A549 (cell line): Measurements from ENCODE around the gene GPSM3. TPM values are rescaled to one million over a fixed set of nuclear protein-coding genes. Genes with fewer than 3 reads are reported as not detected.
A peak's percentile ranks its signal among the peaks of the same experiment; 100 is the strongest.
"Not testable (repeated sequence)": the region's sequence is repeated elsewhere in the genome, so short reads cannot be mapped to it uniquely, and the experiment has no call there.

ENCODE experiments used
- ATAC-seq, 2 experiments: fragments of 200-7000 bp in 1 of 2; fragments of >200 bp in 1 of 2; cut with Nextera tagmentation in 1 of 2; cut with Tn5 transposase in 1 of 2; 3 replicates each; pipeline versions ENCODE4 v1.8.0 to v1.9.1; 2018 to 2020; ENCODE audit warnings: mild to moderate bottlenecking in 1 of 2, moderate library complexity in 1 of 2
- CTCF ChIA-PET: fragments of 300-600 bp; sonication (Branson Sonifier 250); formaldehyde crosslinking; extraction: SDS; loops from one replicate; lab custom pipeline; 2021; ENCODE audit warnings: antibody characterized with exemption, inconsistent platforms; lab: Yijun Ruan, JAX
- POLR2A ChIA-PET: fragments of 350-600 bp; formaldehyde crosslinking; extraction: SDS; loops from one replicate; lab custom pipeline; 2021; ENCODE audit warnings: antibody characterized with exemption, inconsistent platforms; lab: Yijun Ruan, JAX
- DNase-seq, 2 experiments: peaks; one replicate each; pipeline versions ENCODE4 v3.0.0 to v3.0.0-alpha.2; 2011 to 2016; ENCODE audit warnings: low read depth in 1 of 2, low spot score in 1 of 2
- FAIRE-seq: peaks from 2 replicates; lab custom pipeline; 2011; peaks lifted over from hg19 to GRCh38; lab: Jason Lieb, UNC
- H3K27ac ChIP-seq, 2 experiments: fragments of >200 bp; sonication (Bioruptor Twin); formaldehyde crosslinking; 3 replicates each; pipeline ENCODE4 v1.5.1; 2016 to 2017
- H3K4me1 ChIP-seq: fragments of >200 bp; sonication (Bioruptor Twin); formaldehyde crosslinking; 3 replicates; pipeline ENCODE4 v1.6.1; 2016
- H3K4me2 ChIP-seq: fragments of >200 bp; sonication (Bioruptor Twin); formaldehyde crosslinking; 3 replicates; pipeline ENCODE4 v1.6.1; 2016
- H3K4me3 ChIP-seq: fragments of >200 bp; sonication (Bioruptor Twin); formaldehyde crosslinking; 3 replicates; pipeline ENCODE4 v1.5.1; 2016
- H3K9me3 ChIP-seq: fragments of >200 bp; sonication (Bioruptor Twin); formaldehyde crosslinking; 3 replicates; pipeline ENCODE4 v1.6.1; 2016
- ELK1 ChIP-seq: fragments of 150-350 bp; IDR thresholded peaks from 2 replicates; pipeline ENCODE4 v1.6.1; 2014; ENCODE audit warnings: low read depth, mild to moderate bottlenecking, low read length
- GATA3 ChIP-seq: IDR thresholded peaks from 2 replicates; pipeline ENCODE4 v1.6.1; 2012; ENCODE audit warnings: borderline replicate concordance
- HOXB5 ChIP-seq: fragments of 250-450 bp; sonication (Bioruptor Pico); IDR thresholded peaks from 2 replicates; pipeline ENCODE4 v1.5.0; 2020; ENCODE audit warnings: mild to moderate bottlenecking, moderate library complexity
- JUNB ChIP-seq: fragments of >200 bp; sonication (Bioruptor Twin); formaldehyde crosslinking; IDR thresholded peaks from 2 replicates; pipeline ENCODE4 v1.6.1; 2016
- RFX5 ChIP-seq: fragments of 450-650 bp; IDR thresholded peaks from 2 replicates; pipeline ENCODE4 v1.7.1; 2014; ENCODE audit warnings: antibody characterized with exemption, mild to moderate bottlenecking, moderate library complexity
- WGBS: methylation state at CpG from one replicate; pipeline ENCODE4 v1.1.6; 2017; ENCODE audit errors: missing lambda C conversion rate; 5-methylcytosine and 5-hydroxymethylcytosine counted together
- polyA plus RNA-seq, 4 experiments: library from polyadenylated mRNA; depleted of rRNA in 3 of 4; stranded (reverse); fragments of >200 nt; fragmentation: RNase III in 1 of 4; extraction: RNeasy Plus Mini Kit Qiagen cat#74134 plus additional on column Dnase treatment in 1 of 4; gene quantifications; 2 replicates in 3 of 4; 3 replicates in 1 of 4; pipeline ENCODE4 v1.2.3, GENCODE V29; 2011 to 2017
- small RNA-seq, 6 experiments: library from RNA; depleted of rRNA; stranded (forward); fragments of <200 nt; gene quantifications; one replicate each; pipeline ENCODE3, GENCODE V24; 2012

Gene GPSM3
- polyA plus RNA-seq, 2 of the 4 experiments (the other 2 are of a cell fraction), result 0.19 to 0.36 TPM

DNA sequence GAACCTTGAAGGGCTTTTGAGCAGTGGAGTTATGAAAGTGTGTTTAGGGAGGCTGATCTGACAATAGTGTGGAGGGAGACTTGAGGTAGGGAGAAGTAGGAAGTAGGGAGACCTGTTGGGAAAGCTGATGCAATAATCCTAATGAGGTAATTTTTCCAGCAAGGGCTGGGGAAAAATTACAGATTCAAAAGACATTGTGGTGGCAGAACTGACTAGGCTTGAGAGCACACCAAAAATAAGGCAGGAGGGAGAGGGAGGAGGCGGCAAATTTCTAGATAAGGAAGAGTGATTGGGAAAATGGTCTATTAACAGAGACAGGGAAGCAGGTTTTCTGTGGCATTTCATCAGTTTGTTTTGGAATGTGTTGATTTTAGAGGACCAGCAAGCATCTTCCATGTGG is 46.2 kb downstream of the GPSM3 start:
- FAIRE-seq (no peak), DNase-seq (no peak), ATAC-seq (no peak)
- H3K4me2 ChIP-seq, result peak overlapping the region; percentile 16; the same call in 2 of the 3 replicates
- POLR2A ChIA-PET, result no interaction called here
- no peak overlapping the region for H3K4me3 ChIP-seq
- peak overlapping the region; percentile 55 to 65; a peak in 4 of 6 replicates for H3K27ac ChIP-seq
- TF ChIP-seq GATA3, result no peak
- TF ChIP-seq HOXB5 (CRISPR knock-in tag), result no peak
- TF ChIP-seq JUNB, result no peak
- TF ChIP-seq RFX5, result no peak
- TF ChIP-seq ELK1, result no peak
- TF ChIP-seq, all 56 proteins: peak for 0
- Histone ChIP-seq H3K9me3 (no peaks in the 10 kb centered on the region), H3K4me1 (peaks cover 8% of the 10 kb centered on the region; the same call in 2 of the 3 replicates)
- CTCF ChIA-PET, result interaction anchor here (4.2 kb wide), 1 partner anchor 28 kb away, joined by 15 read pairs; no protein-coding TSS in a partner anchor
- 96% methylated on average over 1 of the region's 1 CpG for WGBS

GRCh38 chr6:32144238-32144637 is 48.2 kb downstream of the GPSM3 start:
- 75% methylated on average over 7 of the region's 7 CpGs for WGBS
- not testable (repeated sequence) for H3K4me3 ChIP-seq, ATAC-seq

More at GRCh38 chr6:32144238-32144637, 48.2 kb downstream of the GPSM3 start:
- H3K9me3 ChIP-seq, POLR2A ChIA-PET, H3K4me2 ChIP-seq, H3K4me1 ChIP-seq, H3K27ac ChIP-seq, DNase-seq, FAIRE-seq: not testable (repeated sequence)
- CTCF ChIA-PET, result interaction anchor here (1.0 to 4.2 kb wide), 2 partner anchors 11 to 26 kb away, joined by 3 to 15 read pairs; no protein-coding TSS in a partner anchor

Small RNAs within 50 kb of the gene (small RNA-seq; reads per million reads assigned to genes)
- gene AL662884.1, result 0 reads per million in 6 experiments
- 0 reads per million in 6 experiments for gene MIR6833

Other genes with a start within 250 kb of the GPSM3 start
- gene CFB, start 246.5 kb downstream of the GPSM3 start, polyA plus RNA-seq (2011; rRNA removed), result 5.6 and 8.6 TPM in 2 replicates
- 2.7 to 4.9 TPM (median 4.4 TPM) in 3 replicates for gene CFB, start 246.5 kb downstream of the GPSM3 start, polyA plus RNA-seq (2017; fragmentation: RNase III; extraction: RNeasy Plus Mini Kit Qiagen cat#74134 plus additional on column Dnase treatment)
- 54.1 and 64.2 TPM in 2 replicates for gene NELFE, start 233.7 kb downstream of the GPSM3 start, polyA plus RNA-seq (2011; rRNA removed)
- gene NELFE, start 233.7 kb downstream of the GPSM3 start, polyA plus RNA-seq (2017; fragmentation: RNase III; extraction: RNeasy Plus Mini Kit Qiagen cat#74134 plus additional on column Dnase treatment), result 70.6 to 73.6 TPM (median 72.4 TPM) in 3 replicates
- 20.8 and 23.4 TPM in 2 replicates for gene SKIC2, start 233.5 kb downstream of the GPSM3 start, polyA plus RNA-seq (2011; rRNA removed)
- gene SKIC2, start 233.5 kb downstream of the GPSM3 start, polyA plus RNA-seq (2017; fragmentation: RNase III; extraction: RNeasy Plus Mini Kit Qiagen cat#74134 plus additional on column Dnase treatment), result 33.2 to 40.5 TPM (median 37.5 TPM) in 3 replicates
- gene DXO, start 220.5 kb downstream of the GPSM3 start, polyA plus RNA-seq (2011; rRNA removed), result 12.7 and 16.0 TPM in 2 replicates
- gene DXO, start 220.5 kb downstream of the GPSM3 start, polyA plus RNA-seq (2017; fragmentation: RNase III; extraction: RNeasy Plus Mini Kit Qiagen cat#74134 plus additional on column Dnase treatment), result 11.6 to 15.6 TPM (median 14.6 TPM) in 3 replicates
- gene C4A, start 210.6 kb downstream of the GPSM3 start, polyA plus RNA-seq (2011; rRNA removed), result 1.6 and 1.8 TPM in 2 replicates
- gene C4A, start 210.6 kb downstream of the GPSM3 start, polyA plus RNA-seq (2017; fragmentation: RNase III; extraction: RNeasy Plus Mini Kit Qiagen cat#74134 plus additional on column Dnase treatment), result 1.3 to 1.4 TPM (median 1.4 TPM) in 3 replicates
- gene C4B, start 177.8 kb downstream of the GPSM3 start, polyA plus RNA-seq (2011; rRNA removed), result 1.2 and 1.3 TPM in 2 replicates
- gene C4B, start 177.8 kb downstream of the GPSM3 start, polyA plus RNA-seq (2017; fragmentation: RNase III; extraction: RNeasy Plus Mini Kit Qiagen cat#74134 plus additional on column Dnase treatment), result 1.0 to 1.3 TPM (median 1.3 TPM) in 3 replicates
- not detected in 2 replicates for gene CYP21A2, start 154.2 kb downstream of the GPSM3 start, polyA plus RNA-seq (2011; rRNA removed)
- gene CYP21A2, start 154.2 kb downstream of the GPSM3 start, polyA plus RNA-seq (2017; fragmentation: RNase III; extraction: RNeasy Plus Mini Kit Qiagen cat#74134 plus additional on column Dnase treatment), result not detected in 3 replicates
- gene TNXB, start 83.3 kb downstream of the GPSM3 start, polyA plus RNA-seq (2011; rRNA removed), result 0.80 and 1.3 TPM in 2 replicates
- 0.51 to 1.7 TPM (median 0.64 TPM) in 3 replicates for gene TNXB, start 83.3 kb downstream of the GPSM3 start, polyA plus RNA-seq (2017; fragmentation: RNase III; extraction: RNeasy Plus Mini Kit Qiagen cat#74134 plus additional on column Dnase treatment)
- gene ATF6B, start 64.4 kb downstream of the GPSM3 start, polyA plus RNA-seq (2011; rRNA removed), result 19.3 and 41.2 TPM in 2 replicates
- gene ATF6B, start 64.4 kb downstream of the GPSM3 start, polyA plus RNA-seq (2017; fragmentation: RNase III; extraction: RNeasy Plus Mini Kit Qiagen cat#74134 plus additional on column Dnase treatment), result 23.1 to 33.8 TPM (median 29.0 TPM) in 3 replicates
- gene FKBPL, start 62.4 kb downstream of the GPSM3 start, polyA plus RNA-seq (2011; rRNA removed), result 3.5 and 3.8 TPM in 2 replicates
- 7.0 to 7.5 TPM (median 7.2 TPM) in 3 replicates for gene FKBPL, start 62.4 kb downstream of the GPSM3 start, polyA plus RNA-seq (2017; fragmentation: RNase III; extraction: RNeasy Plus Mini Kit Qiagen cat#74134 plus additional on column Dnase treatment)
- gene PRRT1, start 40.7 kb downstream of the GPSM3 start, polyA plus RNA-seq (2011; rRNA removed), result 0.19 and 0.40 TPM in 2 replicates
- gene PRRT1, start 40.7 kb downstream of the GPSM3 start, polyA plus RNA-seq (2017; fragmentation: RNase III; extraction: RNeasy Plus Mini Kit Qiagen cat#74134 plus additional on column Dnase treatment), result 0.52 to 1.0 TPM (median 0.63 TPM) in 3 replicates
- gene PPT2, start 38.5 kb downstream of the GPSM3 start, polyA plus RNA-seq (2011; rRNA removed), result 11.7 and 18.2 TPM in 2 replicates
- 7.7 to 9.3 TPM (median 9.2 TPM) in 3 replicates for gene PPT2, start 38.5 kb downstream of the GPSM3 start, polyA plus RNA-seq (2017; fragmentation: RNase III; extraction: RNeasy Plus Mini Kit Qiagen cat#74134 plus additional on column Dnase treatment)
- gene EGFL8, start 28.0 kb downstream of the GPSM3 start, polyA plus RNA-seq (2011; rRNA removed), result 1.6 and 2.0 TPM in 2 replicates
- 2.8 to 3.1 TPM (median 2.9 TPM) in 3 replicates for gene EGFL8, start 28.0 kb downstream of the GPSM3 start, polyA plus RNA-seq (2017; fragmentation: RNase III; extraction: RNeasy Plus Mini Kit Qiagen cat#74134 plus additional on column Dnase treatment)
- 40.6 and 50.0 TPM in 2 replicates for gene AGPAT1, start 16.6 kb downstream of the GPSM3 start, polyA plus RNA-seq (2011; rRNA removed)
- gene AGPAT1, start 16.6 kb downstream of the GPSM3 start, polyA plus RNA-seq (2017; fragmentation: RNase III; extraction: RNeasy Plus Mini Kit Qiagen cat#74134 plus additional on column Dnase treatment), result 28.7 to 30.0 TPM (median 29.4 TPM) in 3 replicates
- gene RNF5, start 14.2 kb downstream of the GPSM3 start, polyA plus RNA-seq (2011; rRNA removed), result 49.1 and 54.1 TPM in 2 replicates
- gene RNF5, start 14.2 kb downstream of the GPSM3 start, polyA plus RNA-seq (2017; fragmentation: RNase III; extraction: RNeasy Plus Mini Kit Qiagen cat#74134 plus additional on column Dnase treatment), result 46.2 to 64.1 TPM (median 62.7 TPM) in 3 replicates
- gene AGER, start 8.4 kb downstream of the GPSM3 start, polyA plus RNA-seq (2011; rRNA removed), result 1.4 and 1.6 TPM in 2 replicates
- 1.4 to 2.4 TPM (median 2.1 TPM) in 3 replicates for gene AGER, start 8.4 kb downstream of the GPSM3 start, polyA plus RNA-seq (2017; fragmentation: RNase III; extraction: RNeasy Plus Mini Kit Qiagen cat#74134 plus additional on column Dnase treatment)
- 27.0 and 27.4 TPM in 2 replicates for gene PBX2, start 2.4 kb downstream of the GPSM3 start, polyA plus RNA-seq (2011; rRNA removed)
- 24.8 to 32.5 TPM (median 30.8 TPM) in 3 replicates for gene PBX2, start 2.4 kb downstream of the GPSM3 start, polyA plus RNA-seq (2017; fragmentation: RNase III; extraction: RNeasy Plus Mini Kit Qiagen cat#74134 plus additional on column Dnase treatment)
- 0.66 and 0.70 TPM in 2 replicates for gene NOTCH4, start 31.4 kb upstream of the GPSM3 start, polyA plus RNA-seq (2011; rRNA removed)
- 0.22 to 0.44 TPM (median 0.32 TPM) in 3 replicates for gene NOTCH4, start 31.4 kb upstream of the GPSM3 start, polyA plus RNA-seq (2017; fragmentation: RNase III; extraction: RNeasy Plus Mini Kit Qiagen cat#74134 plus additional on column Dnase treatment)
- not detected in 2 replicates for gene TSBP1, start 179.3 kb upstream of the GPSM3 start, polyA plus RNA-seq (2011; rRNA removed)
- not detected in 3 replicates for gene TSBP1, start 179.3 kb upstream of the GPSM3 start, polyA plus RNA-seq (2017; fragmentation: RNase III; extraction: RNeasy Plus Mini Kit Qiagen cat#74134 plus additional on column Dnase treatment)
- gene BTNL2, start 214.5 kb upstream of the GPSM3 start, polyA plus RNA-seq (2011; rRNA removed), result not detected in 2 replicates
- not detected in 3 replicates for gene BTNL2, start 214.5 kb upstream of the GPSM3 start, polyA plus RNA-seq (2017; fragmentation: RNase III; extraction: RNeasy Plus Mini Kit Qiagen cat#74134 plus additional on column Dnase treatment)
- not detected in 2 replicates for gene HLA-DRA, start 247.2 kb upstream of the GPSM3 start, polyA plus RNA-seq (2011; rRNA removed)
- not detected in 3 replicates for gene HLA-DRA, start 247.2 kb upstream of the GPSM3 start, polyA plus RNA-seq (2017; fragmentation: RNase III; extraction: RNeasy Plus Mini Kit Qiagen cat#74134 plus additional on column Dnase treatment)